GM19324 (cell line): ENCODE measurements around the gene ZBTB16.

Source experiments
- ATAC-seq: cut with Tn5 transposase; IDR thresholded peaks from one replicate; pipeline ENCODE4 v1.9.1; 2021; ENCODE audit warnings: mild to moderate bottlenecking, moderate library complexity; ENCODE audit not compliant: unreplicated experiment, low FRiP score

Gene ZBTB16

DNA sequence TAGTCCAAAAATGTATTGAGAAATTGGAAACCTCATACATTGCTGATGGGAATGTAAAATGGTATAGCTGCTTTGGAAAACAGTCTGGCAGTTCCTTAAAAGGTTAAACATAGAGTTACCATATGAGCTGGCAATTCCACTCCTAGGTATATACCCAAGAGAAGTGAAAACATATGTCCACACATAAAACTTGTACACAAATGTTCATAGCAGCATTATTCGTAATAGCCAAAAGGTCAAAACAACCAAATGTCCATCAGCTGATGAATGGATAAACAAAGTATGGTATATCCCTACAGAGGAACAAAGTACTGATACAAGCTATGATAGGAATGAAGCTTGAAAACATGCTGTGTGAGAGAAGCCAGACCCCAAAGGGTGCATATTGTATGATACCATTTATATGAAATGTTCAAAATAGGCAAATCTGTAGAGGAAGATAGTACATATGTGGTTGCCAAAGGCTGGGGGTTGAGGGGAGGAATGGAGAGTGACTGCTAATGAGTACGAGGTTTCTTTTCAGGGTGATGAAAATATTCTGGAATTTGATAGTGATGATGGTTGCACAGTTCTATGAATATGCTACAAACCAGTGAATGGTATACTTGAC lies 85.8 kb downstream of the ZBTB16 start:
- ATAC-seq, result no peak

DNA sequence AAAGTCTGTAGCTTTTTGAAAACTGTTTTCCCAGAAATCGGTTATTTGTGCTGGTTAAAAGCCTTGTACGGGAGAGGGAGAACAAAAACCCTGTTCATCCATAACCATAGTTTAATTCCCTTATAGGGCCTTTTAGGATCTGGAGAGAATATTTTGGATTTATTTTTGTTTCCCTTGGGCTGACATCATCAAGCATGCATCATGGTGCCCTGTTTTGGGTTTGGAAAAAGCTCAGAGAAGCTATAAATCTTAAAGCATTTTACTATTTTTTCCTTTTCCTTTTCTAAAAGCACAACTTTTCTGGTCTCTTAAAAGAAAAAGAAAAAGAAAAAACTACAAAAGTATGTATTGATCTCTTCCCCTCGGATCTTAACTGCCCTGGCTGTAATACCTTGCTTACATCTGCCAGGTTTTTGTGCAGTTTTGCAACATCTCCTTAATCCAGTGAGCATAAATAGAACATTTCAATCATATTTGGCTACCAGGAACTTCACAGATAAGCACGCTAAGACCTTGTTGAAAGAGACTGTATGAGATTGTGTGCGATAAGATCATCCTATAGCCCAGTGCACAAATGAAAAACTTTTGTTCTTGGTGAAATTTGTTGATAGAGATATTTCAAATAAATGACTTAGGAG lies 88.0 kb downstream of the ZBTB16 start:
- no peak for ATAC-seq

DNA sequence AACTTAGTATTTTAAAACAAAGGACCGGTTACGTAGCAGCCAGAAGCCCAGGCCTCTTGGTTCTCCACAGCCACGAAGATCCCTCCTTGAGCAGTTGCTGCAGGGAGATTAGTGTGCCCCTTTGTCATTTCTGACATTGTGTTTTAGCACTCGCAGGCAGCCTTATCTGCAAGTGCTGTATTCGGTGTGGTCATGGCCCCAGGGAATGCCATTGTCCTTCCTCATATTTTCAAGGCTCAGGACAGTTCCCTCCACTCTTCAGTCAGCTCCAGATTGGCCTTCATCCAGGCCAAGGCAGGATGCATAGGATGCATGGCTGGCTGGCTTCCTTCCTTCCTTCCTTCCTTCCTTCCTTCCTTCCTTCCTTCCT lies 88.5 kb downstream of the ZBTB16 start:
- no peak for ATAC-seq

DNA sequence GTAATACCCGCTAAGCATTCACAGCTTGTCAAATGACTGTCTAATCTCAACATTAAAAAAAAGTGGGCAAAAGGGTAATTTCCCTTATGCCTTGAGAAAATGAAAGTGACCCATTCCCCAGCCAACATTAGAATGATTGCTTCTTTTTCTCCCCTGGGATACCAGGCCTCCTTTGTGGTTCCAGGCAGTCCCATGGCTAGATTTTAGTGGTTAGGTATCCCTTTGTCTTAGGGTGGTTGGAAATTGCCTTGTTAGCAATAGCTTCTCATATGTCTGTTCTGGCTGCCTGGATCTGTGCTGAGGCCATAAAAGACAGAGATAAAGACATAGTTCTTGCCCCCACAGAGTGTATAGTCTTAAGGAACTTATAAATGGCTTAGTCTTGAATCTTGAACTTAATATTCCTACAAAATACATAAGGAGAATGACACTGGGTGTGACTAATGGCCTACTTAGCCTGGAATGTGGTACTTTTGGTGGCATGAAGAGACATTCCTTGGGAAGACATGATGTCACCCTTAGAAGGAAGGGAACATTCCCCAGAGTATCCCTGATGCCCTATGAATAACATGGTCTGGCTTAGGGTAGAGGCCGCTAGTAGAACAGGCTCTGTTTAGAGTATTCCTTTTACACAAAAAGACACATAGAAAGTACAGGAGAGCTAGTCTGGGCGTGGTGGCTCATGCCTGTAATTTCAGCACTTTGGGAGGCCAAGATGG lies 90.3 kb downstream of the ZBTB16 start:
- ATAC-seq, result no peak

DNA sequence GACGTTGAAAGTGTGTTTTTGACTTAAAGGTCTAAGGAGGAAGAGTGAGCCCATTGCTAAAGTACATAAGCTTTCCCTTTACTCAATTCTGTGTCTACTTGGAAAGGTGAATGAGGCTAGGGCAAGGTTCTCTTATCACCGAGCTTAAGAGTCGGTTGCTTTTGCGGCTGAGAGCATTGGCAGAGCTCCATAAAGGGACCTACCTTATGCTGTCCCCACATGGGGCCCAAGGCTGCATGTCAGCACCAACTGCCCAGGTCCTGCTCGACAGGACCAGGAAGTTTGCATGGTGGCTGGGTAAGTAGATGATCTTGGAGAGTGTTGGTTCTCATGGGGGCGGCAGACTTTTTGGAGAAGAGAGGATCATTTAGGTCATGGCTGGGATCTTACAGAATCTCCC lies 91.2 kb downstream of the ZBTB16 start:
- ATAC-seq, result no peak

DNA sequence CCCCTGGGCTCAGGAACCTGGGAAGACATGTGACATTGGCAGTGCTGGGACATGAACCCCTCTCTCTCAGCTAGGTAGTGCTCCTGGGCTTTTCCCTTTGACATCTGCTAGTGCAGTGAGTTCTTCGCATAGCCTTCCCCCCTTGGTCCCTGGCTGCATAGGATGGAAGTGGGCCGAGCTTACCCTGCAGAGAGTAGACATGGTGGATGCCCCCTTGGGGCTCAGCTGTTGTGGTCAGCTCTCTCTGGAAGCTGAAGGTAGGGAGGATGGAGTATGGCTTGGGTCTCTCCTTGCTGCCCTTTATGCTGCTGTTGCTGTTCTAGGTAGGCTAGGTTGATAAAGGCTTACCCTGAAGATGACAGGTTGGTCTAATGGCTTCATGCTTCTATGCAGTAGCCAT lies 92.1 kb downstream of the ZBTB16 start:
- ATAC-seq, result no peak

DNA sequence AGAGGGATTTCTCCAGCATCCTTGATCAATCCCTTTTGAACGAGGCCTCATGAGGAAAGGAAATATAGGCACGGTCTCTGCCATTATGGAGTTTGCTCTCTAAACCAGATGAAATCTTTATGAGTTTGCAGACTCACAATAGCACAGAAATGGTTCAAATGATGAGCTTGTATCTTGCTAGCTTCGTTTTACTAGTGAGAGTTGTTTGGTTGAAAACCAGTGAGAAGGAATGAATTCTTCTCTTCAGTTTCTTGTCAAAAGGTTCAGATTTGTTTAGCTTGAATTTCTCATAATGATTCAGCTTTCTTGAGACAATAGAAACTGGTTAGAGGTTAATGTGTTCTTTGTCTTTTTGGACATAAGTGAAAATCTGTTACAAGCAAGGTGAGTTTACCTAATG lies 92.7 kb downstream of the ZBTB16 start:
- no peak for ATAC-seq

DNA sequence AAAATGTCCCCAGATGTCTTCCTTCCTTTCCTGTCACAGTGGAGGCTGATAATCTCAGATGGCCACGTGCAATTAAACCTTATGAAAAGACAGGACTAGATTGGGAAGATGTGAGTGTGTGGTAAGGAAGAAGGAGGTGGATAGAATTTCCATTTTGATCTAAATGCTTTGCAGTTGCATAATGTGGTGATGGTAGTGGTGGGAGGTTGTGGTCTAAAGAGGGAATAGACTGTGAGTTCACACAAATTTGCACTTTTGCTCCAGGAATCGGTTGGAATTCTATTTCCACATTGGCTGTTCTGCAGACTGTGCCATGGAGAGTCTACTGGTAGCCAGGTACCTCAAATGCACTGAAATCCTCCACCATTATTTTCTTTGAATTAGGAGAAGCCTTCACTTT lies 93.3 kb downstream of the ZBTB16 start:
- ATAC-seq, result no peak

DNA sequence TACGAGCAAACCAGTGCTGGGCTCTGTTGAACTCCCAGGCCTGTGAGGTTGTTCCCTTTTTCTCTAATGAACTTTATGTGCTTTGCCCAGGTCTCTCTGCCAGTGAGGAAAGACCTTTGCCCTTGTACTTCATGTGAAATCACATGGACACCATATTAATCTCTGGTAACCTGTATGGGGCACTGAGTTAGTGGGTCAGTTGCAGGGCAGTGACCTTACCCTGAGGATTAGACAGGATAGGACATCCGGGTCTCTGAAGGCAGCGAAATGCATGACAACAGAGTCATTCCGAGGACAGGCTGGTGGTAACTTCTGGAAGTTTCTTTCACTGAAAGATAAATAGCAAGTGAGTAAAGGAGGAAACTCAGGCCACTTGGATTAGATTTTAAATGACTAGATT lies 93.7 kb downstream of the ZBTB16 start:
- no peak for ATAC-seq

DNA sequence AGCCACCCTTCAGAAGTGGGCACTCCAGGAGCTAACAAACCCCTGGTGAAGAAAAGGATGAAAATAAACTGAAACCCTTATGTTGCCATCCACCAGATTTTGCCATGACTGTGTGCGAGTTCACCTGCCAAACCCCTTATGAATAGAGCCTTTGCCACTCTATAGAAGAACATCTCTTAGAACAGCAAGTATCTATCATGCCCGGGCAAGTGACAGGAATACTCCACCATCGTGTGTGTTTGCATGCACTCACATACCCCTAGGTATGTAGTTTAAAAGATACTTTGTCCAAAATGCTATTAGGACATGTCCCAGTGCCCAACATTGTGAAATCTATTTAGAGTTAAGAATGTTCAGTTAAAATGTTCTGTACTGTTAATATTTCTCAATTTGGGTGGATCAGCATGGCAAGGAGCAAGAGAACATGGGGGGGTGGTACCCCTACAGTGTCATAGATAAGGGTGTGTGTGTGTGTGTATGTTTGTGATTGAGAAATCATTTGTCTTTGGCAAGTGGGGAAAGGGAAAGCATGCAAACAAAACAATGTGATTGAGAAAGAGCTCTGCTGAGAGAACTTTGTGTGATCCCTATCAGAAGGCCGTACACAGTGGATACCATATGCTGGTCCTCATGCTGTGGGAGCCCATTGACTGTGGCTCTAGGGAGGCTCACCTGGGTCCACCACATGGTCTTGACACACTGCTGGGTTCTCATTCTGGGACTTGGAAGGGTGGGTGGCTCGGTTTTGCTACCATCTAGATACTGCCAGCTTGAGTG lies 94.9 kb downstream of the ZBTB16 start:
- ATAC-seq, result no peak

DNA sequence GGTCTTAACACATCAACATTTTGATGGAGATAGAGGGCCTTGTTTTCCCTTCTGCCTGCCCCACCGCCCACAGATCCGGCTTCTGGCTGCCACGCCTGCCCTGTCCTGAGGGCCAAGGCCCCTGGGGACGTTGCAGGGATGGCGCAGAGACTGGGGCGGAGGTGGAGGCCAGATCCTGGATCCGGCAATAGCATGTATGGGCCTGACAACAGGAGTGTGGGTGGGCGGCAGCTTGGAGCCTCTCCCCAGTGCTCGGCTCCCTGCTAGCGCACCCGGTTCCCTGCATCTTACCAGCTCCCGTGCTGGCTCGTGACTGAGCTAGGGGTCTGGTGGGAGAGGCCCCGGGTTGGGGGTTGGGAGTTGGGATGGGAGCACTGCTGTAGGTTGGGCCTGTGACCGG lies 95.6 kb downstream of the ZBTB16 start:
- no peak for ATAC-seq

DNA sequence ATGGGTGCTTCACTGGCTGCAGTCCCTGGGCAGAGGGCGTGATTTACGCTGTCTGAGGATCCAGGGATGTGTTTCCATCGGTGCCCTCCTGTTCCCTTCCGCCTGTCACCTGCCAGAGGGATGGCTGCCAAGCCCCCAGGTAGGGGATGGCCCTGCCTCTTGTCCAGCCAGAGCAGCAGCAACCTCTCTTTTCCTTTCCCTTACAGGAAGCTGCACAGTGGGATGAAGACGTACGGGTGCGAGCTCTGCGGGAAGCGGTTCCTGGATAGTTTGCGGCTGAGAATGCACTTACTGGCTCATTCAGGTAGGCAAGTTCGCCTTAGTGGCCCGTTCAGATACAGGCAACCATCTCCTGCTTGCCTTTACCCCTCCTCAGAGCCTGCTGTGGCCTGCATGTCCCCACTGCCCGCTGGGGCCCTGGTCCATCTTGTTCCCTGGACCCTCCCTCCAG lies 96.6 kb downstream of the ZBTB16 start:
- no peak for ATAC-seq

DNA sequence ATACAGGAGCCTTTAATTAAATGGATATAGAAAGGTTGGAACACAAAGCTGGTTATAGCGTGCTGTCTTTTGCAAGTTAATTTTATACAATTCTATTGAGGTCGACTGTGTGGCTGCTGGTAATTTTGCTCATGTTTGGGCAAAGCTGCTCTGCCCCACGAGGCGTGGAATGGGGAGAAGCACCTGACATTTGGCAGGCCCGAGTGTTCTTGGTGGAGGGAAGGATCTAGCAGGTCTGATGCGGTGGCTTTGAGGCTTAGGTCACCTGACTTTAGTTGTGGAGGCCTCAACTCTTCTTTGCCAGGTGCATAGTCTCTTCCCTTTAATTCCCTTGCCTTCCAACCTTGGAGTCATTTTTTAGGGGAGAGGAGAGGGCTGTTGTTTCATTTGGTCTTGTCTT lies 97.3 kb downstream of the ZBTB16 start:
- no peak for ATAC-seq

DNA sequence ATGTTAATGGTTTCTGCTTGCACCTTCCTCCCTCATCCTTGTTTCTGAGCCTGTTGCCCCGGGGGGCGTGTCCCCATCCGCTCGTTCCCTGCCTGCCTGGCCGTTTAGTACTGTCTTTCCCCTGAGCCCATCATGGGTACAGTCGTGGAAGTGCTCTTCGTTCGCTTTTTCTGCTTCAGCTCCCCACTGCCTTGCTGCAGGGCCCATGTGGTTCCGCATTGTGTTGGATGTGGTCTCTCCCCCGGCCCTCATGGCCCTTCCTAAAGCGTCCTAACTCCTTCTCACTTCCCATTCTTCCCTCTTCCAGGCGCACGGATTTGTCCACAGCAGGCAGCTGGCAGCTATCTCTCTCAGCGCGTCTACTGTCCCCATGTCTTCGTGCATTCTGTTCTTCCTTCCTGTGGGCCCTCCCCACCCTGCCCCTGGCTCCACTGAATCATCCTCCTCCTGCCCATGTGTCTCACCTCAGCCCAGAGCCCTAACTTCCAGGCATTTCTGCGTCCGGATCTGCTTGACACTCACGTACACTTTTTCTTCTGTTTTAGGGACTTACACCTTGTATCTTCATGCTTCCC lies 98.1 kb downstream of the ZBTB16 start:
- ATAC-seq, result no peak

DNA sequence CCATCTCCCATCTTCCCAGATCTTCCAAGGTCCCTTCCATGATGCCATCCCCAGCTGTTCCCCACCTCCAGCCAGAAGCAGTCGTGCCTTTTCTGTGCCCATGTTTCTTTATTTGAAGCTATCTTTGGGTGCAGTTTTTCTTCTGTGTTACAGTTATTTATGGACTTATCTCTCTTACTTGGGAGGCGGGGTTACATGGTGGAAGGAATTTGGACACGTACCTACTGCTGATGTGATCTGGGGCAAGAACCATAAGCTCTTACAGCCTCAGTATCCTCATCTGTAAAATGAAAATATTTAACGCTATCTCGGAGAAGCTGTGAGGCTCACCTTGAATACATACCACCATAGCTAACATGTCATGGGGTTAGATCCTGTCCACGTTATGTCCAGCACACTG lies 98.9 kb downstream of the ZBTB16 start:
- no peak for ATAC-seq

DNA sequence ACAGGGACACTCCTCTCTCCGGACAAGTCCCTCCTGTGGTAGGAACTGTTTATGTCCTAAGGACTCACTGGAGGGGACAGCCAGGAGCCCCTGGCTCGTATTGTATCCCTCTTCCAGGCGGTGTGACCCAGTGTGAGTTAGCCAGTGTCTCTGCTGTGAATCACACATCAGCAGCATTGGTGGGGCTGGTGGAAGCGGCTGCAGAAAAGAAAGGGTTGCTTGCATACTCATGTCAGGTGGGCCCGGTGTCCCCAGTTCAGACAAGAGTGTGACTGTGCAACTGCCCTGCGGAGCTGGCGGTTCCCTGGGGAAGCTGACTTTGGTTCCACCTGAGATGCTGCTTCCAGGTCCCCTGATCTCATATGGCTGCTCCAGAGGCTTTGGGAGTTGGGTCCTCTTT lies 99.4 kb downstream of the ZBTB16 start:
- no peak for ATAC-seq

DNA sequence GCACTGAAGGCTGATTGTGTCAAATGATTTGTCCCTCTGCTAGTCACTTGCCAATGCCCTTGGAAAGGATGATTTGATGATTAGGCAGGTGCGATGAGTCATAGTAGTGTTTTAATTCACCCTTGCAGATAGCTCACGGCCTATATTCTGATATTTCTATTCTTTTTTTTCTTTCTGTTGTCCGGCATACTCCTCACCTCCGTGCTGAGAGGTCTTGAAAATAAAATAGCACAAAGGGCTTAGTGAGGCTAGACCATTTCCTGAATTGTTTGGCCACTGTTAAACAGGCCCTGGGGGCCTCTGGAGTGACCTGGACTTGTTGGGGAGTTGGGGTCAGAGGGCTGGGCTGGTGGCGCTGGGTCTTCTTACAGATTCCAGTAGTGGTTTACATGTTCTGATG lies 99.8 kb downstream of the ZBTB16 start:
- ATAC-seq, result no peak

DNA sequence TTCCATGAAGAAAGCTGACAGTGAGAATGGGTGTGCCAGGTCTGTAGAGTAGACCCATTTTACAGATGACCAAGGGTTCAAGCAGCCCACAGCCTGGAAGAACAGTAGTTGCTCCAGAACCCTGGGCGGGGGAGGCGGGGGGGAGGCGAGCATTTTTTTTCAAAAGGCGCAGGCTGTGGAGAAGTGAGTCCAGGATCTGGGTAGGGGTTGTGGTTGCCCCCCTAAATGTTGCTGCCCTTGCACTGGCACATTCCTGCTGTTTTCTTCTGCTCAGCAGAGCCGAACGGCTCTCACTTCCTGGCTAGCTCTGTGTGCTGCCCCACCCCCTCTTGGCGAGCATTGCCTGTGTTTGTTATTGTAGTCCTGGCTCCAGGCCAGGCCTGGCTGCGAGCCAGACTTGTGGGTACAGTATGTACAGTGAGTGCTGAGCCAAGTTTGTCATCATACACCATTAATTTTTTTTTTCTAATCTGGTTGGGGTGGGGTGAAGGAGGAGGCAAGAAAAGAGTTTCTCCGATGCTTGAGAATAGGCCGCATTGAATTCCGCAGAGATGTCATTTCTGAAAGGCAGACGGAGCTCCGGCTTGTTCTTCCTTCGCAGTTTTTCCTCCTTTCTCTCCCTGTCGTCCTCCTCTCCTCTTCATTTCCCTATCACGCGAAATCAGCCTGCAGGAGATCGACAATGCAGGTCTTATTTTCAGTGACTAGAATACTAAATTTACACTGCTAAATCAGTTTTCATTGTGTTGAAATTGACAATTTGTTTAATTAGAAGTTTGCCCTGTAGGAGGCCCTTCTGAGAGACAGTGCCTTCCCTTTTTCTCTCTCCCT lies 100.5 kb downstream of the ZBTB16 start:
- ATAC-seq, result peak; percentile 66

DNA sequence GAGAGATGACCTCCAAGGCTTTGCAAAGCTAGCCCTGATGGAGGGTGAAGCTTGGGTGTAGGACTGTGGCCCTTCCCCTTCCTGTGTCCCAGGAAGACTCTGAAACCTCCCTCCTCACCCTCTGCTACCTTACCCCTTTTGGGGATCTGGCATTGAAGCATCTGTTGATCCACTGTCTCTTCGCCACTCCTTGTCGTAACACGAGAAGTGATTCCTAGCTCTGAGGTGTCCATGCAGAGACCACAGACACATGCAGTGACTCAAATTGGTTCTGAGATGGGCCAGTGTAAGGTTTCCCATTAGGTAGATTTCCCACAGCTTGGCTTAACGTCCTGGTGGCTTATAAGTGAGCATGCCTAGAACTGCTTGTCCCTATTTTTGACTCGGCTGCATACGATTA lies 101.4 kb downstream of the ZBTB16 start:
- ATAC-seq, result no peak
